ENCODE measurements around the gene REEP5. TPM values are rescaled to one million over a fixed set of nuclear protein-coding genes. Genes with fewer than 3 reads are reported as not detected.

REEP5 gene
- total and polyA plus RNA-seq, 2 of the 4 experiments (the other 2 are of a cell fraction), result 49.3 to 82.0 TPM

GRCh38 chr5:112830378-112830777, 91.6 kb downstream of the REEP5 start:
- no peak overlapping the region for H2BK15ac ChIP-seq (ENCODE audit: low read depth, low read length)
- no peaks in the 10 kb centered on the region for H3K9me1 ChIP-seq (ENCODE audit: insufficient read depth, low read length)
- peaks cover 8% of the 10 kb centered on the region for H3K36me3 ChIP-seq (ENCODE audit: control insufficient read depth, insufficient read depth, low read length)
- in situ Hi-C loops (cut with MboI; ENCODE audit: low sequenced_read_pairs), result no loop called here
- no peak overlapping the region for H3K27ac ChIP-seq (ENCODE audit: insufficient read depth, low read length)
- POLR2A ChIA-PET (ENCODE audit: unreplicated experiment), result no interaction called here
- no peak for DNase-seq
- no TSS peak for BruUV-seq (replicated peaks)
- no peak overlapping the region for H3K56ac ChIP-seq (ENCODE audit: extremely low read depth, insufficient read depth, low read length)
- H3K27me3 ChIP-seq (ENCODE audit: control insufficient read depth, insufficient read depth, low read length), result no peaks in the 10 kb centered on the region
- H3K4me1 ChIP-seq (ENCODE audit: control insufficient read depth, insufficient read depth, low read length), result no peaks in the 10 kb centered on the region
- H3K4ac ChIP-seq (ENCODE audit: low read depth, low read length), result no peak overlapping the region
- no peak overlapping the region for H2AK5ac ChIP-seq (ENCODE audit: low read depth, low read length)
- H2BK120ac ChIP-seq (ENCODE audit: low read depth, low read length), result no peak overlapping the region
- TF ChIP-seq, protein P1, sequence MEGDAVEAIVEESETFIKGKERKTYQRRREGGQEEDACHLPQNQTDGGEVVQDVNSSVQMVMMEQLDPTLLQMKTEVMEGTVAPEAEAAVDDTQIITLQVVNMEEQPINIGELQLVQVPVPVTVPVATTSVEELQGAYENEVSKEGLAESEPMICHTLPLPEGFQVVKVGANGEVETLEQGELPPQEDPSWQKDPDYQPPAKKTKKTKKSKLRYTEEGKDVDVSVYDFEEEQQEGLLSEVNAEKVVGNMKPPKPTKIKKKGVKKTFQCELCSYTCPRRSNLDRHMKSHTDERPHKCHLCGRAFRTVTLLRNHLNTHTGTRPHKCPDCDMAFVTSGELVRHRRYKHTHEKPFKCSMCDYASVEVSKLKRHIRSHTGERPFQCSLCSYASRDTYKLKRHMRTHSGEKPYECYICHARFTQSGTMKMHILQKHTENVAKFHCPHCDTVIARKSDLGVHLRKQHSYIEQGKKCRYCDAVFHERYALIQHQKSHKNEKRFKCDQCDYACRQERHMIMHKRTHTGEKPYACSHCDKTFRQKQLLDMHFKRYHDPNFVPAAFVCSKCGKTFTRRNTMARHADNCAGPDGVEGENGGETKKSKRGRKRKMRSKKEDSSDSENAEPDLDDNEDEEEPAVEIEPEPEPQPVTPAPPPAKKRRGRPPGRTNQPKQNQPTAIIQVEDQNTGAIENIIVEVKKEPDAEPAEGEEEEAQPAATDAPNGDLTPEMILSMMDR (conservative IDR thresholded peaks at IDR 0.05; ENCODE audit: low read depth, low read length), result no peak
- TF ChIP-seq MXI1 (IDR thresholded peaks at IDR 0.05; ENCODE audit: borderline replicate concordance, low read depth, low read length) (no peak), CHD1 (IDR thresholded peaks at IDR 0.05; ENCODE audit: low read depth, low read length) (no peak), RFX5 (IDR thresholded peaks at IDR 0.05; ENCODE audit: low read depth, low read length) (no peak), CEBPB (IDR thresholded peaks at IDR 0.05; ENCODE audit: low read depth, low read length) (no peak), NFE2L2 (IDR thresholded peaks at IDR 0.05; ENCODE audit: low read depth, low read length) (no peak), MAFK (IDR thresholded peaks at IDR 0.05; ENCODE audit: low read depth, low read length) (peak; percentile 49; the same call in 1 of the 2 replicates), MAZ (IDR thresholded peaks at IDR 0.05; ENCODE audit: borderline replicate concordance, low read depth, low read length) (no peak), SMC3 (IDR thresholded peaks at IDR 0.05; ENCODE audit: low read depth, low read length) (no peak)
- H2AFZ ChIP-seq (replicated peaks; ENCODE audit: low read length, poor library complexity), result no peak overlapping the region
- H4K5ac ChIP-seq (ENCODE audit: low read depth, low read length), result no peak overlapping the region
- H2BK5ac ChIP-seq (ENCODE audit: low read depth, low read length, poor library complexity, severe bottlenecking), result no peak overlapping the region
- no peak overlapping the region for H3K14ac ChIP-seq (replicated peaks; ENCODE audit: low read depth, low read length)
- 100% methylated on average over 1 of the region's 2 CpGs; no CpG with 5 or more reads in 1 of the 2 experiments for WGBS, 2 experiments (ENCODE audit: extremely low coverage in 2 of 2, insufficient read length in 1 of 2)
- no peak overlapping the region for H3K23ac ChIP-seq (ENCODE audit: low read depth, low read length)
- H4K91ac ChIP-seq (ENCODE audit: insufficient read depth, low read depth, low read length), result no peak overlapping the region
- ATAC-seq (ENCODE audit: low read depth), result no peak
- no peak overlapping the region for H3K18ac ChIP-seq (ENCODE audit: low read depth, low read length)
- no peak overlapping the region for H3K9ac ChIP-seq (ENCODE audit: low read depth, low read length)
- H3K4me2 ChIP-seq (ENCODE audit: low read depth, low read length), result no peak overlapping the region
- H3K79me1 ChIP-seq (ENCODE audit: low read depth in 1 of 2, low read length in 2 of 2), result no peaks in the 10 kb centered on the region
- no peak overlapping the region for H2AK9ac ChIP-seq (replicated peaks; ENCODE audit: low read depth, low read length, poor library complexity)
- intact Hi-C loops (cut with micrococcal nuclease), result no loop called here
- H2BK20ac ChIP-seq (ENCODE audit: low read depth, low read length), result no peak overlapping the region
- dilution Hi-C loops (cut with HindIII; ENCODE audit: low sequenced_read_pairs, unreplicated experiment), result no loop called here
- CTCF ChIA-PET, result no interaction called here
- no peaks in the 10 kb centered on the region for H4K20me1 ChIP-seq (ENCODE audit: insufficient read depth, low read length)
- H3K4me3 ChIP-seq (ENCODE audit: insufficient read depth, low read depth, low read length), result no peak overlapping the region
- H4K8ac ChIP-seq (ENCODE audit: low read depth in 2 of 2, low read length in 2 of 2), result no peak overlapping the region
- no peaks in the 10 kb centered on the region for H3K9me3 ChIP-seq (ENCODE audit: control insufficient read depth, insufficient read depth, low read length)

Other genes with a start within 250 kb of the REEP5 start
- gene APC, start 184.3 kb downstream of the REEP5 start, total RNA-seq (2012; rRNA removed), result 58.4 and 76.1 TPM in 2 replicates
- gene APC, start 184.3 kb downstream of the REEP5 start, polyA plus RNA-seq (2012; rRNA removed), result 7.3 and 9.4 TPM in 2 replicates
- gene SRP19, start 60.9 kb downstream of the REEP5 start, total RNA-seq (2012; rRNA removed), result 10.0 and 51.4 TPM in 2 replicates
- gene SRP19, start 60.9 kb downstream of the REEP5 start, polyA plus RNA-seq (2012; rRNA removed), result 61.5 and 64.1 TPM in 2 replicates
- 18.6 and 30.6 TPM in 2 replicates for gene DCP2, start 54.6 kb upstream of the REEP5 start, total RNA-seq (2012; rRNA removed)
- 6.2 and 6.9 TPM in 2 replicates for gene DCP2, start 54.6 kb upstream of the REEP5 start, polyA plus RNA-seq (2012; rRNA removed)